Stimulated activated CD4-positive, alpha-beta T cell treated with anti-CD3 and anti-CD28 coated beads, Interleukin-2, amount 100 ng/mL, for 4 hours (primary cell): ENCODE results near the gene RGMA.

Experiments
- DNase-seq: peaks from one replicate; pipeline ENCODE4 v3.0.0-alpha.2; 2020; ENCODE audit warnings: low read depth

Gene RGMA

DNA sequence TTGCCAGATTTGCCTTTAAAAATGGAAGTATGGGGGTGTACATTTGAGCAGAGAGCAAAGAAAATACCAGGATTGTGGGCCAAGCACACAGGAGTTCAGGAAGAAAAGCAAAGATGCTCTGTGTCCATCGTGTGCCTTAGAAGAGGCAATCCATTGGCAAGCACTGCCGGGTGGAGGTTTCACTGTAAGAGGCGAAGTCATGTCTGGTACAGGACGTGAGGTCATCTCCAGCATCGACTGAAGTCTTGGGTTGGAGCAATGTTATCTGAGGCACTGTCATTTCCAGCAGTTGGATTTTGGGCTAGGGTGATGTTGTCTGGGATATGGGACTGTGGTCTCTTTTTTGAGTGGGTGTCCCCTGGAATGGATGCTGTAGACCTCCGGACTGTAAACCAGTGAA is 4.8 kb upstream of the RGMA start:
- DNase-seq: no peak

- no peak for DNase-seq
Observed at GRCh38 chr15:93091465-93091864, 2.5 kb upstream of the RGMA start.

GRCh38 chr15:93089727-93090305 is 805 bp upstream of the RGMA start:
- DNase-seq: no peak

- no peak for DNase-seq
Observed at GRCh38 chr15:93088200-93088980, 621 bp downstream of the RGMA start.

DNA sequence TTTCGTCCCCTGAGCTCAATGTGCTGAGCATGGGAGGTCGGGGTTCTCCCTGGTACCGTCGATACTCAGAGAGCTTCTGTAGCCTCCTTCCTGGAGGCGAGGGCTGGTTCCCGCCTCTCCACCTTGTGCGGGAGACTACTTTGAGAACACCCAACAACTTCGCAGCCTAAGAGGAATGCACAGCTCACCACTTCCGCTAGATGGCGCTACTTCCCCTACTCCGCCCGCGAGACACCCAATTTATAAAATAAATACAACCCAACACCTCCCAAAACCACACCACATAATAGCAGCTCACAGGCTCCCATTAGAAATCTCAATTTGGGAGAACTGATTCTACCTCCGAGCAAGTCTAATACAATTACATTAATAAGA is 1.2 kb downstream of the RGMA start:
- peak; percentile 36 for DNase-seq

GRCh38 chr15:93086791-93087190 is 2.2 kb downstream of the RGMA start:
- DNase-seq: no peak

DNA sequence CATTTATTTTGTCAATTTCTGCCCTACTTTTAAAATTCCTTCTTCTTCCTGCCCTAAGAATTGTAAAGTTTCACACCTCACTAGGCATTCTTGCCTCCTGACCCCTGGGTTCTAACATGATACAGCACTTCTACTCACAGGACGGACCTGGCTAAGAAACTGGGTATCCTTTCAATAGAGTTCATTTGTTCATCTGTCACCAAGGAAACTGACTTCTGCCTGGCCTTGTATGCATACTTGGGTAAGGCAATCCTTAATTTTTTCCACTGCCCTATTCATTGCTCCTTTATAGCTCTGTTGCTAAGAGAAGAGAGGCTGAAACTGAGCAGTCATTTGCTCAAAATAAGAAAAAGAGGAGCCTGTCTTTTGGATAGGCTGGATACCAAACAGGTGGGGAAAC is 3.3 kb downstream of the RGMA start:
- no peak for DNase-seq

DNA sequence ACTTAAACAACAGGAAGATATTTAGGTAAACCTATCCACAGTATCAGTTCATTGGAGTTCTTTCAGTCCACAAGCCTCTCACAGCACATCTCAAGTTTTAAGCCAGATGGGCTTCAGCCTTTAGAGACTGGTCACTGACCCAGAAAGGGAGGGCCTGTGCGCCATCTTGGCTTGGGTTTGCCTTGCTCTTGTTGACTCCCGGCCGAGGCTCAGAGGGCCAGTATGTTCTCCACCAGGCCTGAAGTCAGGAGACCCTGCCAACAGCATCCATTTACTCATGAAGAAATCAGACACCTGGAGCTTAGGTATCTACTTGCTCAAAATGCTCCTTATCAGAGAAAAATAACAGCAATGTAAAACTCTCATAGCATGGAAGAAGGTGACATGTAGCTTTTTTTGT is 6.2 kb downstream of the RGMA start:
- DNase-seq: no peak

GRCh38 chr15:93081399-93081798 is 7.6 kb downstream of the RGMA start:
- no peak for DNase-seq

DNA sequence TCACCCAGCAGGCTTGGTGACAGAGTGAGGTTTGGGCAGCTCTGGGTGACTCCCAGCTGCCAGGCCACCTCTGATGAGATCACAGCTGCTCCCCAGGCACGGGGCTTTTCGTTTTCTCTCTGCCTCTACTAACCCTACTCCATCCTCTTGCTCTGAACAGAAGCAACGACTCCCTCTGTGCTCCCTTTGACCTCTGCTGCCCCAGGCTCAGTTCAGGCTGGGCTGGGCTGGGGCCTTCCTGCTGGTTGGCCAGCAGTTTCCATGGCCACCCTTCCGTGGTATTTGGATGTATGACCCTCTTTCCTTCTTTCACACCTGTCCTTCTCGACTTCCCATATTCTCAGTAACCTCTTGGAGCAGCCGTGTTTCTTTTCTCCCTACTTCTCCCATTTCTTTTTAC is 8.6 kb downstream of the RGMA start:
- DNase-seq: no peak

GRCh38 chr15:93076875-93077274 is 12.1 kb downstream of the RGMA start:
- no peak for DNase-seq

DNA sequence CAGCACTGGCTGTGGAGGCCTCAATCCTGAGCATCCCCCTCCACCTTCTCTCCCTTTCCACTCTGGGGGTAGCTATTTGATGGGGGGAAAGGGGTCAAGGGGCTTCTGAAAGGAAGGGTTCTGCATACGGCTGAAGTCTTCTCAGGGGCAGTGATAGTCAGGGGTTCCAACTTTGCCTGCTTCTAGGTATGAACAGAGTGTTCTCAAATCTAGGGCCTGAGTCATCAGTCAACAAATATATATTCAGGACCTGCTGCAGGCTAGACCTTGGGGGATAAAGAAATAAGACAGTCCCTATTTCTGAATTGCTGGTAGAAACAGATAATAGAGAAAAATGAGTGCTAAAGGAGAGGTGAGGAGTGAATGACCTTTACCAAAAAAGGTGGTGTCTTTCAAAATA is 12.8 kb downstream of the RGMA start:
- no peak for DNase-seq

DNA sequence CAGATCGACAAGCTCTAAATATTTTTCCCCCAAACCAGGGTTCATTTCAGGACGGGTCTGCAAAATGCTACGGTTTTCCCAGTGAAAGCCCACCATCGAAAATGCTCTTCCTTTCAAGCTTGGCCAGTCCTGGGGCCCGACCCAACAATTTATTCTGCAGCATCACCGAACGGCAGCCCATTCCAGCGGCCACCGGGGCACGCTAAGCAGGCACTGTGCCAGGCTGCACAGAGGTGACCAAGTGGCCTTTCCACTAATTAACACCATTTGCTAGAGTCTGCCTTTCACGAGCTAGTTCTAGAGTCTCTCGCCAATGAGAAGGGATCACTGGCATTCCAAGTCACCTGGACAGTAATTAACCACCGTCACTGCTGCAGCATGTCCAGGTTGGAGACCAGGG is 14.4 kb downstream of the RGMA start:
- DNase-seq: no peak

- DNase-seq: no peak
Observed at GRCh38 chr15:93073465-93073952, 15.5 kb downstream of the RGMA start.

GRCh38 chr15:93072411-93073394 is 16.3 kb downstream of the RGMA start:
- DNase-seq: no peak

DNA sequence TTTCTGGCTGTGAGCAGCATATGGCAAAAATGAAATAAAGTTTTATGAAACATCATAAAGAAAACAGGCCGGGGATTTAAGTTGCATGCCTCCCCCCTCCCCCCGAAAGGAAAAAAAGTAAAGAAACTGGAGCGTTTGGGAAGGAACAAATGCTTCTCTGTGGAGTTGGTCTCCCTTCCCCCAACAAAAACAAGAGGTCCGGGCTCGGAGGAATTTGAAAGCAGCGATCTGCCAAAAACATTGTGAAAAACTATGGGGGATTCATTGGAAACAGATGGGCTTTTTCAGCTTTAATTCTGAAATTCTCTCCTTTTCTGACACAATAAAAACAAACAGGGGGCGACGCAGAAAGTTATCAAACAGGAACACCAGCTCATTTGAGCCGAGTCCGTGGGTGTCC is 17.0 kb downstream of the RGMA start:
- DNase-seq: no peak

DNA sequence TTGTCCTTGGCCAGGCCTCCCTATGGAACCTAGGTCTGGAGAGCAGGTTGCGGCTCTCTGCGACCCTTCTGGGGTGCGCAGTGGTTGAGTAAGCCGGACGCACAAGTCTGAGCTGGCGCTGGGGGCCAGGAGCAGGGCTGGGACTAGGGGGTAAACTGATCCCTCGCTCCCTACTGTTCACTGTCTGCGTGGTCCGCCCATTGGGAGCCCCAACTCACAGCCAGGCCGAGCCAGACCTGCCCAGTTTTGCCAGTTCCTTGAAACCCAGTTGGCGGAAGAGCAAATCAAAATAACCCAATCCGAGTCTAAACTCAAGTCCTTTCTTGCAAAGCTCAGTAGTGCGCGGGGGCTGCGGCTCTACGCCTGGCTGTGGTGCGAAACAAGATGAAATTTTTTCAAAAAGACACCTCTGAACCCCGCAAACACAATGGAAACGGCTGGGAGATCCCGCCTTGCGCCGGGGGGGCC is 17.5 kb downstream of the RGMA start:
- no peak for DNase-seq

- DNase-seq: no peak
Observed at GRCh38 chr15:93070551-93071296, 18.3 kb downstream of the RGMA start.

- no peak for DNase-seq
Observed at GRCh38 chr15:93070132-93070531, 18.9 kb downstream of the RGMA start.

DNA sequence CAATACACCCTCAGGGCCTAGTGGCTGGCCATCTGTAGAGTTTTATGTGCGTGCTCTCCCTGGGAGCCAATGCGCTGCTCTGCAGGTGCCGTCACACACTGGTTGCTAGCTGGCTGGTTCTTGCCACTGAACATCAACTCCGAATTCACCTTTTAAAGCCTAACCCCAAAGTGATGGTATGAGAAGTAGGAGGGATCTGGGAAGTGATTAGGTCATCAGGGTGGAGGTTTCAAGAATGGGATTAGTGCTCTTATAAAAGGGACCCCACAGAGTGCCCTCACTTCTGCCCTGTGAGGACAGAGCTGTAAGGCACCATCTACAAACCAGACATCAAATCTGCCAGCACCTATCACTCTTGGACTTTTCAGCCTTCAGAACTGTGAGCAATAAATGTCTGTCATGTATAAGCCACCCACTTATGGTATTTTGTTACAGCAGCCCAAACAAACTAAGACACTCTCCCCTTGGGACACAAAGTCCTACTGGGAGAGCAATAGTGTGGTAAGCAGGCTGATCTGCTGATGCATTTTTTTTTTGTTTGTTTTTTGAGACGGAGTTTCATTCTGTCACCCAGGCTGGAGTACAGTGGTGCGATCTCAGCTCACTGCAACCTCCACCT is 20.3 kb downstream of the RGMA start:
- no peak for DNase-seq

DNA sequence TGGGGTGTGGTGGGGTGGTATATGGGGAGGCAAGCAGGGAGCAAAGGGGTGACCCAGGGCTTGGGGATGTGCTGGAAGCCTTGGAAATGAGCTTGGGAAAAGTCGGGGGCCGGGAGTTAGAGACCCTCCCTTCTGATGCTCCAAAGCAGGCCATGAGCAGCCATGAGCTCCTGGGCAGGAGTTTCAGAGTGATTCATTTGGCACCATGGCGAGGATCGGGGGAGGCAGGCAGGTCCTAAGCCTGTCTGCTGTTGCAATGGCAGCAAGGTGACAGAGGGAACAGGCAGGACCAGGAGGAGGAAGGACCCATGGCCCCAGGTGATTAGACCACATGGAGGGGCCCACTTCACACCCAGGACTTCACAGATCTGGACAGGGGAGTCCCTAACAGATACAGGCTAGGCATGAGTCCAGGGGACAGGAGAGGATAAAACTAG is 21.3 kb downstream of the RGMA start:
- no peak for DNase-seq
